Measurements from ENCODE around the gene ULK2. TPM values are rescaled to one million over a fixed set of nuclear protein-coding genes. Genes with fewer than 3 reads are reported as not detected.
A peak's percentile ranks its signal among the peaks of the same experiment; 100 is the strongest.

The ULK2 gene
- total RNA-seq, 1 donor from 2014 or later: 20.6 TPM

- no peaks in the 10 kb centered on the region for H3K9me3 Mint-ChIP-seq
- Histone ChIP-seq H3F3A (ENCODE audit: low read depth) (no peaks in the 10 kb centered on the region), H3K9me3 (ENCODE audit: low read depth) (no peaks in the 10 kb centered on the region), H3K27me3 (no peaks in the 10 kb centered on the region), H3K9ac (no peak overlapping the region), H3K27ac (no peak overlapping the region), H3K36me3 (no peaks in the 10 kb centered on the region), H4K20me1 (ENCODE audit: low read depth) (no peaks in the 10 kb centered on the region), H3K79me2 (ENCODE audit: low read depth) (no peaks in the 10 kb centered on the region), H2AFZ (replicated peaks) (no peak overlapping the region), H3K4me3 (no peak overlapping the region), H3K4me1 (no peaks in the 10 kb centered on the region), H3K4me2 (no peak overlapping the region)
- H3K36me3 Mint-ChIP-seq: no peaks in the 10 kb centered on the region
- TF ChIP-seq EZH2 (IDR thresholded peaks at IDR 0.05): no peak
- TF ChIP-seq EZH2phosphoT487 (IDR thresholded peaks at IDR 0.05): no peak
- TF ChIP-seq, protein P1, sequence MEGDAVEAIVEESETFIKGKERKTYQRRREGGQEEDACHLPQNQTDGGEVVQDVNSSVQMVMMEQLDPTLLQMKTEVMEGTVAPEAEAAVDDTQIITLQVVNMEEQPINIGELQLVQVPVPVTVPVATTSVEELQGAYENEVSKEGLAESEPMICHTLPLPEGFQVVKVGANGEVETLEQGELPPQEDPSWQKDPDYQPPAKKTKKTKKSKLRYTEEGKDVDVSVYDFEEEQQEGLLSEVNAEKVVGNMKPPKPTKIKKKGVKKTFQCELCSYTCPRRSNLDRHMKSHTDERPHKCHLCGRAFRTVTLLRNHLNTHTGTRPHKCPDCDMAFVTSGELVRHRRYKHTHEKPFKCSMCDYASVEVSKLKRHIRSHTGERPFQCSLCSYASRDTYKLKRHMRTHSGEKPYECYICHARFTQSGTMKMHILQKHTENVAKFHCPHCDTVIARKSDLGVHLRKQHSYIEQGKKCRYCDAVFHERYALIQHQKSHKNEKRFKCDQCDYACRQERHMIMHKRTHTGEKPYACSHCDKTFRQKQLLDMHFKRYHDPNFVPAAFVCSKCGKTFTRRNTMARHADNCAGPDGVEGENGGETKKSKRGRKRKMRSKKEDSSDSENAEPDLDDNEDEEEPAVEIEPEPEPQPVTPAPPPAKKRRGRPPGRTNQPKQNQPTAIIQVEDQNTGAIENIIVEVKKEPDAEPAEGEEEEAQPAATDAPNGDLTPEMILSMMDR (IDR thresholded peaks at IDR 0.05): no peak
- no peak overlapping the region for H3K4me3 Mint-ChIP-seq
- H3K27me3 Mint-ChIP-seq (ENCODE audit: insufficient read depth, low read depth): no peaks in the 10 kb centered on the region
- no peak for DNase-seq (ENCODE audit: low spot score)
- no peak overlapping the region for H3K27ac Mint-ChIP-seq
- no peaks in the 10 kb centered on the region for H3K4me1 Mint-ChIP-seq
Observed at GRCh38 chr17:19877364-19877945, 9.7 kb upstream of the ULK2 start.

DNA sequence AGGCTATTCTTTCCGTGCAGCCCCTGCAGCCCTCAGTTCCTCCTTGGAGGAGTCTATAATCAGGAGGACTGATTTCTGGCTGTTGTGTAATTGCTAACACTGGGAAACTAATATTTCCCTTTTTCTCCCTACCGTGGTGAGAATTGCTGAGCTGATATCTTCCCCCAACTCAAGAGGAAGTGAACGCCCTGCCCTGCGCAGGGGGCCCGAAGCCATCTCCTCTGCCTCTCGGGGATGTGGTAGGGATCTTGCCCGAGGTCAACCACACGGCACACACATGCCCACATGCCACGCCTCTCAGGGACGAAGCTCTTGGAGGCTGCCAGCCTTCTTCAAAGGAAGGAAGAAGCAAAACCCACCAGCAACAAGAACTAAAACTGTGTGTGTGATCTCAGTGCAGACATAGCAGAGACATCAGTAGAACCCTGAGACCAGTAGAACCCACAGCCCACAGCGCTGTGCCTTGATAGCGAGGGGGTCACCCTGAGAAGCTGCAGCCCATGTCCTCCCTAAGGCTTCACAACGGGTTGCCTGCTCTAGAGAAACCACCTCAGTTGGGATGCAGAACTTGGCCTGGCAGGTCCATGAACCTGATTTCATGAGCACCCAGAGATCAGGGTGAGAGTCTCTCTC lies 8.9 kb upstream of the ULK2 start:
- no peak overlapping the region for H3K4me2 ChIP-seq

GRCh38 chr17:19874256-19874655 lies 6.5 kb upstream of the ULK2 start:
- Histone ChIP-seq H2AFZ (replicated peaks) (no peak overlapping the region), H3K4me2 (no peak overlapping the region), H4K20me1 (ENCODE audit: low read depth) (no peaks in the 10 kb centered on the region), H3K27ac (no peak overlapping the region), H3K9me3 (ENCODE audit: low read depth) (no peaks in the 10 kb centered on the region), H3F3A (ENCODE audit: low read depth) (no peaks in the 10 kb centered on the region), H3K36me3 (no peaks in the 10 kb centered on the region), H3K4me3 (no peak overlapping the region), H3K79me2 (ENCODE audit: low read depth) (no peaks in the 10 kb centered on the region), H3K9ac (no peak overlapping the region), H3K4me1 (no peaks in the 10 kb centered on the region), H3K27me3 (peaks cover 2% of the 10 kb centered on the region)
- Mint-ChIP-seq H3K4me1 (no peaks in the 10 kb centered on the region), H3K9me3 (no peaks in the 10 kb centered on the region), H3K27me3 (ENCODE audit: insufficient read depth, low read depth) (no peaks in the 10 kb centered on the region), H3K36me3 (no peaks in the 10 kb centered on the region), H3K27ac (no peak overlapping the region), H3K4me3 (peak overlapping the region; percentile 11)
- TF ChIP-seq EZH2 (IDR thresholded peaks at IDR 0.05) (no peak), EZH2phosphoT487 (IDR thresholded peaks at IDR 0.05) (no peak)
- TF ChIP-seq, protein P1 (IDR thresholded peaks at IDR 0.05): no peak
- DNase-seq (ENCODE audit: low spot score): no peak

More for the DNA sequence above, 8.9 kb upstream of the ULK2 start:
- no peaks in the 10 kb centered on the region for H3F3A ChIP-seq (ENCODE audit: low read depth)
- no peak for DNase-seq (ENCODE audit: low spot score)
- no peaks in the 10 kb centered on the region for H3K27me3 Mint-ChIP-seq (ENCODE audit: insufficient read depth, low read depth)
- H3K79me2 ChIP-seq (ENCODE audit: low read depth): no peaks in the 10 kb centered on the region
- no peak overlapping the region for H3K27ac Mint-ChIP-seq
- H3K27me3 ChIP-seq: no peaks in the 10 kb centered on the region
- no peaks in the 10 kb centered on the region for H3K36me3 ChIP-seq
- H3K4me1 ChIP-seq: no peaks in the 10 kb centered on the region
- no peak overlapping the region for H3K9ac ChIP-seq
- H4K20me1 ChIP-seq (ENCODE audit: low read depth): no peaks in the 10 kb centered on the region
- no peak overlapping the region for H3K4me3 ChIP-seq
- no peaks in the 10 kb centered on the region for H3K9me3 ChIP-seq (ENCODE audit: low read depth)
- H3K36me3 Mint-ChIP-seq: no peaks in the 10 kb centered on the region
- H3K4me3 Mint-ChIP-seq: no peak overlapping the region
- TF ChIP-seq EZH2 (IDR thresholded peaks at IDR 0.05) (no peak), EZH2phosphoT487 (IDR thresholded peaks at IDR 0.05) (no peak)
- TF ChIP-seq, protein P1 (IDR thresholded peaks at IDR 0.05): no peak
- H3K4me1 Mint-ChIP-seq: no peaks in the 10 kb centered on the region
- no peak overlapping the region for H2AFZ ChIP-seq (replicated peaks)
- no peaks in the 10 kb centered on the region for H3K9me3 Mint-ChIP-seq
- H3K27ac ChIP-seq: no peak overlapping the region

All from neural progenitor cell (in vitro differentiated cells).